Neuron (in vitro differentiated cells): Measurements from ENCODE around the gene SLC35F3.

Experiments used
- H2AFZ ChIP-seq: one replicate; pipeline ENCODE4 v1.6.1; 2013; ENCODE audit warnings: low read depth, mild to moderate bottlenecking, inconsistent platforms, low read length, moderate library complexity
- H3K27me3 ChIP-seq: one replicate; pipeline ENCODE4 v1.6.1; 2013; ENCODE audit warnings: low read length; ENCODE audit not compliant: insufficient read depth
- H3K36me3 ChIP-seq: one replicate; pipeline ENCODE4 v1.6.1; 2013; ENCODE audit warnings: low read length; ENCODE audit not compliant: insufficient read depth
- H3K4me1 ChIP-seq: one replicate; pipeline ENCODE4 v1.6.1; 2013; ENCODE audit warnings: low read length; ENCODE audit not compliant: insufficient read depth
- H3K4me3 ChIP-seq: 2 replicates; pipeline ENCODE4 v1.5.1; 2013; ENCODE audit warnings: mild to moderate bottlenecking, low read length, moderate library complexity
- H3K9me3 ChIP-seq: one replicate; pipeline ENCODE4 v1.6.1; 2013; ENCODE audit warnings: low read length

The SLC35F3 gene

GRCh38 chr1:234270581-234271242 is 366.2 kb downstream of the SLC35F3 start:
- H3K4me3 ChIP-seq = no peak overlapping the region
- H2AFZ ChIP-seq = no peak overlapping the region
- no peaks in the 10 kb centered on the region for H3K9me3 ChIP-seq
- no peaks in the 10 kb centered on the region for H3K4me1 ChIP-seq
- H3K36me3 ChIP-seq = no peaks in the 10 kb centered on the region
- H3K27me3 ChIP-seq = no peaks in the 10 kb centered on the region

- H3K4me1 ChIP-seq = no peaks in the 10 kb centered on the region
- no peaks in the 10 kb centered on the region for H3K9me3 ChIP-seq
- H3K36me3 ChIP-seq = no peaks in the 10 kb centered on the region
- no peaks in the 10 kb centered on the region for H3K27me3 ChIP-seq
- no peak overlapping the region for H2AFZ ChIP-seq
- no peak overlapping the region for H3K4me3 ChIP-seq
These were observed 366.7 kb downstream of the SLC35F3 start for GRCh38 chr1:234271243-234271606.

GRCh38 chr1:234272656-234273312 is 368.3 kb downstream of the SLC35F3 start:
- Histone ChIP-seq H3K9me3 (no peaks in the 10 kb centered on the region), H3K27me3 (no peaks in the 10 kb centered on the region), H3K36me3 (no peaks in the 10 kb centered on the region), H3K4me3 (no peak overlapping the region), H2AFZ (no peak overlapping the region), H3K4me1 (no peaks in the 10 kb centered on the region)

GRCh38 chr1:234273981-234274380 is 369.5 kb downstream of the SLC35F3 start:
- Histone ChIP-seq H3K4me1 (no peaks in the 10 kb centered on the region), H3K36me3 (no peaks in the 10 kb centered on the region), H3K4me3 (no peak overlapping the region), H3K27me3 (no peaks in the 10 kb centered on the region), H2AFZ (no peak overlapping the region), H3K9me3 (no peaks in the 10 kb centered on the region)

GRCh38 chr1:234276151-234276788 is 371.8 kb downstream of the SLC35F3 start:
- no peak overlapping the region for H2AFZ ChIP-seq
- H3K27me3 ChIP-seq = no peaks in the 10 kb centered on the region
- H3K4me3 ChIP-seq = no peak overlapping the region
- H3K4me1 ChIP-seq = no peaks in the 10 kb centered on the region
- no peaks in the 10 kb centered on the region for H3K36me3 ChIP-seq
- H3K9me3 ChIP-seq = no peaks in the 10 kb centered on the region

GRCh38 chr1:234277161-234277868 is 372.8 kb downstream of the SLC35F3 start:
- Histone ChIP-seq H3K36me3 (no peaks in the 10 kb centered on the region), H3K4me1 (no peaks in the 10 kb centered on the region), H3K9me3 (no peaks in the 10 kb centered on the region), H3K4me3 (no peak overlapping the region), H3K27me3 (peaks cover 7% of the 10 kb centered on the region), H2AFZ (no peak overlapping the region)

- H3K36me3 ChIP-seq = no peaks in the 10 kb centered on the region
- peaks cover 7% of the 10 kb centered on the region for H3K27me3 ChIP-seq
- H3K4me1 ChIP-seq = no peaks in the 10 kb centered on the region
- no peak overlapping the region for H2AFZ ChIP-seq
- H3K4me3 ChIP-seq = no peak overlapping the region
- H3K9me3 ChIP-seq = no peaks in the 10 kb centered on the region
These were observed 374.5 kb downstream of the SLC35F3 start for GRCh38 chr1:234279021-234279420.

- Histone ChIP-seq H2AFZ (no peak overlapping the region), H3K27me3 (peaks cover 7% of the 10 kb centered on the region), H3K4me3 (no peak overlapping the region), H3K36me3 (no peaks in the 10 kb centered on the region), H3K9me3 (no peaks in the 10 kb centered on the region), H3K4me1 (no peaks in the 10 kb centered on the region)
These were observed 376.0 kb downstream of the SLC35F3 start for GRCh38 chr1:234280500-234280899.

- H3K36me3 ChIP-seq = no peaks in the 10 kb centered on the region
- no peaks in the 10 kb centered on the region for H3K9me3 ChIP-seq
- no peak overlapping the region for H3K4me3 ChIP-seq
- H3K4me1 ChIP-seq = no peaks in the 10 kb centered on the region
- peaks cover 7% of the 10 kb centered on the region for H3K27me3 ChIP-seq
- H2AFZ ChIP-seq = peak overlapping the region; percentile 3
These were observed 377.5 kb downstream of the SLC35F3 start for GRCh38 chr1:234281826-234282489.

- Histone ChIP-seq H3K4me3 (no peak overlapping the region), H3K27me3 (peaks cover 7% of the 10 kb centered on the region), H2AFZ (no peak overlapping the region), H3K36me3 (no peaks in the 10 kb centered on the region), H3K4me1 (no peaks in the 10 kb centered on the region), H3K9me3 (no peaks in the 10 kb centered on the region)
These were observed 381.7 kb downstream of the SLC35F3 start for GRCh38 chr1:234286206-234286605.

- Histone ChIP-seq H3K36me3 (no peaks in the 10 kb centered on the region), H3K27me3 (no peaks in the 10 kb centered on the region), H2AFZ (no peak overlapping the region), H3K4me3 (no peak overlapping the region), H3K9me3 (no peaks in the 10 kb centered on the region), H3K4me1 (no peaks in the 10 kb centered on the region)
These were observed 384.5 kb downstream of the SLC35F3 start for GRCh38 chr1:234288946-234289345.

GRCh38 chr1:234289538-234290305 is 385.2 kb downstream of the SLC35F3 start:
- no peaks in the 10 kb centered on the region for H3K9me3 ChIP-seq
- H2AFZ ChIP-seq = no peak overlapping the region
- H3K4me1 ChIP-seq = no peaks in the 10 kb centered on the region
- no peak overlapping the region for H3K4me3 ChIP-seq
- no peaks in the 10 kb centered on the region for H3K36me3 ChIP-seq
- no peaks in the 10 kb centered on the region for H3K27me3 ChIP-seq
